Mesendoderm (in vitro differentiated cells): Measurements from ENCODE around the gene DDIAS. TPM values are rescaled to one million over a fixed set of nuclear protein-coding genes. Genes with fewer than 3 reads are reported as not detected.
A peak's percentile ranks its signal among the peaks of the same experiment; 100 is the strongest.
"Not testable (repeated sequence)": the region's sequence is repeated elsewhere in the genome, so short reads cannot be mapped to it uniquely, and the experiment has no call there.

Experiments
- DNase-seq: peaks from one replicate; pipeline ENCODE4 v3.0.0; 2013
- H2AK5ac ChIP-seq: 2 replicates; pipeline ENCODE4 v1.6.1; 2013; ENCODE audit warnings: low read length, inconsistent platforms
- H2BK120ac ChIP-seq: 2 replicates; pipeline ENCODE4 v1.6.1; 2013; ENCODE audit warnings: low read depth, mild to moderate bottlenecking, low read length, moderate library complexity, mixed read lengths
- H2BK15ac ChIP-seq: replicated peaks from 2 replicates; pipeline ENCODE4 v1.6.1; 2013; ENCODE audit warnings: low read depth, mild to moderate bottlenecking, moderate library complexity
- H2BK5ac ChIP-seq: 2 replicates; pipeline ENCODE4 v1.6.1; 2013; ENCODE audit warnings: low read length, inconsistent platforms
- H3K18ac ChIP-seq: 2 replicates; pipeline ENCODE4 v1.6.1; 2013; ENCODE audit warnings: mild to moderate bottlenecking, low read length, mixed read lengths
- H3K23ac ChIP-seq: one replicate; pipeline ENCODE4 v1.6.1; 2013; ENCODE audit warnings: low read length
- H3K27ac ChIP-seq: 2 replicates; pipeline ENCODE4 v1.5.1; 2013; ENCODE audit warnings: low read depth, mild to moderate bottlenecking, inconsistent platforms, low read length, moderate library complexity
- H3K27me3 ChIP-seq: 2 replicates; pipeline ENCODE4 v1.6.1; 2013; ENCODE audit warnings: low read length, control low read depth, mild to moderate bottlenecking, inconsistent platforms; ENCODE audit not compliant: insufficient read depth, poor library complexity
- H3K36me3 ChIP-seq: 2 replicates; pipeline ENCODE4 v1.6.1; 2013; ENCODE audit warnings: low read length, inconsistent platforms; ENCODE audit not compliant: control insufficient read depth, insufficient read depth
- H3K4ac ChIP-seq: one replicate; pipeline ENCODE4 v1.6.1; 2013; ENCODE audit warnings: low read depth, mild to moderate bottlenecking, low read length, moderate library complexity
- H3K4me1 ChIP-seq: 2 replicates; pipeline ENCODE4 v1.6.1; 2013; ENCODE audit warnings: low read depth, low read length, inconsistent platforms; ENCODE audit not compliant: control insufficient read depth
- H3K4me2 ChIP-seq: 2 replicates; pipeline ENCODE4 v1.6.1; 2013; ENCODE audit warnings: low read length
- H3K4me3 ChIP-seq: 2 replicates; pipeline ENCODE4 v1.5.1; 2013; ENCODE audit warnings: mild to moderate bottlenecking, low read length
- H3K56ac ChIP-seq: one replicate; pipeline ENCODE4 v1.6.1; 2013; ENCODE audit warnings: low read length
- H3K79me1 ChIP-seq: 2 replicates; pipeline ENCODE4 v1.6.1; 2013; ENCODE audit warnings: low read length, inconsistent platforms
- H3K79me2 ChIP-seq: 2 replicates; pipeline ENCODE4 v1.6.1; 2013; ENCODE audit warnings: mild to moderate bottlenecking, low read length; ENCODE audit not compliant: control insufficient read depth, insufficient read depth
- H3K9ac ChIP-seq: 2 replicates; pipeline ENCODE4 v1.6.1; 2013; ENCODE audit warnings: low read length, inconsistent platforms
- H4K5ac ChIP-seq: one replicate; pipeline ENCODE4 v1.6.1; 2013; ENCODE audit warnings: low read length
- H4K8ac ChIP-seq: one replicate; pipeline ENCODE4 v1.6.1; 2013; ENCODE audit warnings: low read depth, mild to moderate bottlenecking, control low read depth, low read length, moderate library complexity
- WGBS: extraction: QIAGEN DNeasy Blood & Tissue Kit; methylation state at CpG from one replicate; pipeline ENCODE4 v1.1.7; 2013; ENCODE audit warnings: low lambda C conversion rate, missing lambda C conversion rate; ENCODE audit not compliant: insufficient coverage; ENCODE audit errors: extremely low coverage; 5-methylcytosine and 5-hydroxymethylcytosine counted together
- polyA plus RNA-seq, 2 experiments: library from polyadenylated mRNA; stranded (reverse); fragments of 200-250 nt; gene quantifications; one replicate each; pipeline ENCODE4 v1.2.3, GENCODE V29; 2013

The DDIAS gene
- polyA plus RNA-seq (2013, experiment 1 of 2): 23.4 TPM
- polyA plus RNA-seq (2013, experiment 2 of 2): 22.1 TPM

DNA sequence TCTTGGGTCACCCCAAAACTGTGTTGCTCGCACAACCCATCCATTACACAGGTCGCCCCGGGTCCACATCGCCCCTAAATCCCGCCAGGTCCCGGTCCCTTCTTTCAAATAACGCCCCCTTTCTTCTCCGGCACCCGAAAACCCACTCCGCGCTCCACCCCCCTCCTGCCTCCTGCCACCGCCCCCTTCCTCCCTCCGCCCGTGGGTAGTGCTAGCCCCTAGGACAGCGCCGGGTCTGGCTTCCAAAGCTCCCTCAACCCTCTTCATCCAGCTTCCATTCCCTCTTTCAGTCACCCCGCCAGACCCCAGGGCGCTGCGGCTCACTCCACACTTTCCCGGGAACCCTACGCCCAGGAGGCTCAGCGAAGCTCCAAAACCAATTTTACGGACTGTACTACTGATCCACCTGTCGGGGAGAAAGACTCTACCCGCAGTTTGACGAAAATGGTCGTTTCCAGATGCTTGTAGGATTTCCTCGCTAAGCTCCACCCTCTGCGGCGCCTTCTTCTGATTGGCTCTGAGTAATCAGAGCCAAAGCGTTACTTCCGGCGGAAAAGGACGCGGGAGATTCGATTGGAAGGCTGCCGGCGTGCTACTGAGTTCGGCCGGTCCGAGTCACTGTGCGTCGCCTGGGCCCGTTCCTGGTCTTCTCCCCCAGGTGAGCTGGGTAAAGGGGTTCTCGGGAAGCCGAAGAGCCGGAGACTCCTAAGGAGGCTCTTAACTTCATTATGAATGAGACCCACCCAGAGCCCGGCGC is at the start of gene DDIAS:
Gene DDIAS, plus strand, starts transcription at position 572 of the 757 bp plus-strand sequence. CDS start 13,003 bp downstream, outside the sequence.
- H3K79me2 ChIP-seq: peaks cover 24% of the 10 kb centered on the region
- peak within 1 kb of the TSS; percentile 92 for H3K56ac ChIP-seq
- peaks cover 14% of the 10 kb centered on the region for H3K79me1 ChIP-seq
- no peak within 1 kb of the TSS for H3K18ac ChIP-seq
- no peak within 1 kb of the TSS for H4K8ac ChIP-seq
- H2AK5ac ChIP-seq: no peak within 1 kb of the TSS
- peak; percentile 100 for DNase-seq
- H2BK5ac ChIP-seq: peak within 1 kb of the TSS; percentile 18
- no peaks in the 10 kb centered on the region for H3K36me3 ChIP-seq
- H2BK120ac ChIP-seq: no peak within 1 kb of the TSS
- H3K27ac ChIP-seq: no peak within 1 kb of the TSS
- H3K4me3 ChIP-seq: peak within 1 kb of the TSS; percentile 94
- H3K27me3 ChIP-seq: no peaks in the 10 kb centered on the region
- no peak within 1 kb of the TSS for H4K5ac ChIP-seq
- no peak within 1 kb of the TSS for H2BK15ac ChIP-seq
- H3K4me2 ChIP-seq: peak within 1 kb of the TSS; percentile 93
- peaks cover 6% of the 10 kb centered on the region for H3K4me1 ChIP-seq
- no peak within 1 kb of the TSS for H3K4ac ChIP-seq
- H3K23ac ChIP-seq: no peak within 1 kb of the TSS
- no CpG with 5 or more reads among the region's 49 CpGs for WGBS
- peak within 1 kb of the TSS; percentile 92 for H3K9ac ChIP-seq

GRCh38 chr11:82854242-82854641 is 47.3 kb upstream of the DDIAS start:
- DNase-seq: no peak
- H3K27me3 ChIP-seq: no peaks in the 10 kb centered on the region

DNA sequence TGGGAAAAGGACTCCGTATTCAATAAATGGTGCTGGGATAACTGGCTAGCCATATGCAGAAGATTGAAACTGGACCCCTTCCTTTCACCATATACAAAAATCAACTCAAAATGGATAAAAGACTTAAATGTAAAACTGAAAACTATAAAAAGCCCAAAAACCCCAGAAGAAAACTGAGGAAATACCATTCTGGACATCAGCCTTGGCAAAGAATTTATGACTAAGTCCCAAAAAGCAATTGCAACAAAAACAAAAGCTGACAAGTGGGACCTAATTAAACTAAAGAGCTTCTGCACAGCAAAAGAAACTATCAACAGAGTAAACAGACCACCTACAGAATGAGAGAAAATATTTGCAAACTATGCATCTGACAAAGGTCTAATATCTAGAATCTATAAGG is 46.6 kb upstream of the DDIAS start:
- not testable (repeated sequence) for H3K4me3 ChIP-seq, H4K8ac ChIP-seq, H2BK15ac ChIP-seq, H3K27ac ChIP-seq, H3K27me3 ChIP-seq, H3K79me2 ChIP-seq, H4K5ac ChIP-seq, H3K23ac ChIP-seq, H3K4me2 ChIP-seq, H3K9ac ChIP-seq, H3K36me3 ChIP-seq, H2AK5ac ChIP-seq, H3K4ac ChIP-seq, DNase-seq, H2BK120ac ChIP-seq, H2BK5ac ChIP-seq, H3K56ac ChIP-seq, H3K79me1 ChIP-seq, H3K18ac ChIP-seq, H3K4me1 ChIP-seq
- WGBS: no CpG with 5 or more reads among the region's 1 CpG

More at GRCh38 chr11:82854242-82854641, 47.3 kb upstream of the DDIAS start:
- no peak overlapping the region for H3K18ac ChIP-seq
- H3K4ac ChIP-seq: no peak overlapping the region
- no peak overlapping the region for H2AK5ac ChIP-seq
- no peak overlapping the region for H2BK120ac ChIP-seq
- H3K36me3 ChIP-seq: no peaks in the 10 kb centered on the region
- H2BK5ac ChIP-seq: no peak overlapping the region
- H3K79me2 ChIP-seq: no peaks in the 10 kb centered on the region
- H3K4me1 ChIP-seq: no peaks in the 10 kb centered on the region
- H2BK15ac ChIP-seq: no peak overlapping the region
- H3K23ac ChIP-seq: no peak overlapping the region
- no peak overlapping the region for H3K9ac ChIP-seq
- H4K5ac ChIP-seq: no peak overlapping the region
- H3K79me1 ChIP-seq: no peaks in the 10 kb centered on the region
- no peak overlapping the region for H4K8ac ChIP-seq
- no peak overlapping the region for H3K27ac ChIP-seq
- no peak overlapping the region for H3K56ac ChIP-seq
- no peak overlapping the region for H3K4me2 ChIP-seq
- H3K4me3 ChIP-seq: no peak overlapping the region

- Histone ChIP-seq H3K36me3 (no peaks in the 10 kb centered on the region), H3K9ac (no peak overlapping the region), H4K5ac (no peak overlapping the region), H2BK5ac (no peak overlapping the region), H3K27ac (no peak overlapping the region), H3K79me1 (no peaks in the 10 kb centered on the region), H2BK120ac (no peak overlapping the region), H3K4me2 (no peak overlapping the region), H3K27me3 (no peaks in the 10 kb centered on the region), H3K18ac (no peak overlapping the region), H3K4me1 (no peaks in the 10 kb centered on the region), H3K4me3 (no peak overlapping the region), H2AK5ac (no peak overlapping the region), H2BK15ac (no peak overlapping the region), H3K4ac (no peak overlapping the region), H3K23ac (no peak overlapping the region), H3K56ac (no peak overlapping the region), H4K8ac (no peak overlapping the region), H3K79me2 (no peaks in the 10 kb centered on the region)
- WGBS: no CpG with 5 or more reads among the region's 2 CpGs
- DNase-seq: no peak
Measured at GRCh38 chr11:82855616-82856015, 45.9 kb upstream of the DDIAS start.

DNA sequence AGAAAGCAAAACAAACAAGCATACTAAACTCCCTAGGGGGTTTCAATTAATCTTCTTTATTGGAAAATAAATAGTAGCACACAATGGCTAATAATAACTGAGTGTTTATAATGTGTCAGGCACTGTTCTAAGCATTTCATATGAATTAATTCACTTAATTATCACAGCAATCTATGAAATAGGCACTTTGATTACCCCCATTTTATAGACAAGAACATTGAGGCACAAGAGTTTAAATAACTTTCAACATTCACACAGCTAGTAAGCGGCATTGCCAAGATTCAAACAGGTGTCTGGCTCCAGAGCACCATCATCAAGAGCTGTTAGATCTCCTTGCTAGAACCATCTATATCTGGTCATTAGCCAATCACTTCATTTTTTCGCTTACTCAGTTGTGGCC is 44.4 kb upstream of the DDIAS start:
- Histone ChIP-seq H3K27ac (no peak overlapping the region), H3K4me2 (no peak overlapping the region), H3K4me3 (no peak overlapping the region), H2BK120ac (no peak overlapping the region), H3K18ac (no peak overlapping the region), H3K36me3 (no peaks in the 10 kb centered on the region), H3K56ac (no peak overlapping the region), H3K9ac (no peak overlapping the region), H3K27me3 (no peaks in the 10 kb centered on the region), H3K23ac (no peak overlapping the region), H3K79me1 (no peaks in the 10 kb centered on the region), H3K79me2 (no peaks in the 10 kb centered on the region), H2BK15ac (no peak overlapping the region), H2AK5ac (no peak overlapping the region), H2BK5ac (no peak overlapping the region), H3K4ac (no peak overlapping the region), H3K4me1 (no peaks in the 10 kb centered on the region), H4K5ac (no peak overlapping the region), H4K8ac (no peak overlapping the region)
- DNase-seq: no peak
- no CpG with 5 or more reads among the region's 2 CpGs for WGBS

GRCh38 chr11:82858133-82858532 is 43.4 kb upstream of the DDIAS start:
- H3K23ac ChIP-seq: no peak overlapping the region
- H2BK120ac ChIP-seq: no peak overlapping the region
- no peaks in the 10 kb centered on the region for H3K4me1 ChIP-seq
- no peak overlapping the region for H3K4me3 ChIP-seq
- no peak overlapping the region for H4K5ac ChIP-seq
- H3K4ac ChIP-seq: no peak overlapping the region
- no peaks in the 10 kb centered on the region for H3K27me3 ChIP-seq
- H2BK15ac ChIP-seq: no peak overlapping the region
- no peak overlapping the region for H3K56ac ChIP-seq
- no peaks in the 10 kb centered on the region for H3K36me3 ChIP-seq
- H3K79me1 ChIP-seq: no peaks in the 10 kb centered on the region
- H3K79me2 ChIP-seq: no peaks in the 10 kb centered on the region
- H3K9ac ChIP-seq: no peak overlapping the region
- no CpG with 5 or more reads among the region's 2 CpGs for WGBS
- no peak overlapping the region for H4K8ac ChIP-seq
- H2BK5ac ChIP-seq: no peak overlapping the region
- no peak overlapping the region for H2AK5ac ChIP-seq
- no peak overlapping the region for H3K27ac ChIP-seq
- no peak overlapping the region for H3K4me2 ChIP-seq
- no peak overlapping the region for H3K18ac ChIP-seq
- no peak for DNase-seq
